ENCODE results near the gene TNPO1. TPM values are rescaled to one million over a fixed set of nuclear protein-coding genes. Genes with fewer than 3 reads are reported as not detected.

The TNPO1 gene
- total RNA-seq, 2 donors from 2014 or later, result 107 to 113 TPM

DNA sequence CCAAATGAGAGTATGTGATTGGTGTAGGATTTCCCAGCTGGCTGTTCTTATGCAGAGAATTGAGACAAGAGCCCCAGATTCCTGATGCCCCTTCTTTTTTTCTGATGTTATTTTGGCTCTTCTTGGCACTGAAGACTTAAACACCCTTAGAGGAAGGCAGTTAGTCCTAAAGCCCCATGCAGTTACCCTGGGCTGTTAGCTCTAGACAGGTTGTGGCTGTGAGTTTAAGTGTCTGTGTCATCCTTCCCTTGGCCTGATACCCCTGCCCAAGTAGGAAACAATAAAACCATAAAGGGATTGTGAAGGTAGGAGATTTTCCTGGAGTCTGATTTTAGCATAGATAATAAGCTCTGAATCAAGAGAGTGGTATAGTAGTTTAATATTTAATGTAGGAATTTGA, 13.2 kb downstream of the TNPO1 start:
- H3K4me3 ChIP-seq, result no peak overlapping the region
- intact Hi-C loops (cut with DNase I), result no loop called here
- no peak for DNase-seq (ENCODE audit: low spot score)
- TF ChIP-seq, protein P1, sequence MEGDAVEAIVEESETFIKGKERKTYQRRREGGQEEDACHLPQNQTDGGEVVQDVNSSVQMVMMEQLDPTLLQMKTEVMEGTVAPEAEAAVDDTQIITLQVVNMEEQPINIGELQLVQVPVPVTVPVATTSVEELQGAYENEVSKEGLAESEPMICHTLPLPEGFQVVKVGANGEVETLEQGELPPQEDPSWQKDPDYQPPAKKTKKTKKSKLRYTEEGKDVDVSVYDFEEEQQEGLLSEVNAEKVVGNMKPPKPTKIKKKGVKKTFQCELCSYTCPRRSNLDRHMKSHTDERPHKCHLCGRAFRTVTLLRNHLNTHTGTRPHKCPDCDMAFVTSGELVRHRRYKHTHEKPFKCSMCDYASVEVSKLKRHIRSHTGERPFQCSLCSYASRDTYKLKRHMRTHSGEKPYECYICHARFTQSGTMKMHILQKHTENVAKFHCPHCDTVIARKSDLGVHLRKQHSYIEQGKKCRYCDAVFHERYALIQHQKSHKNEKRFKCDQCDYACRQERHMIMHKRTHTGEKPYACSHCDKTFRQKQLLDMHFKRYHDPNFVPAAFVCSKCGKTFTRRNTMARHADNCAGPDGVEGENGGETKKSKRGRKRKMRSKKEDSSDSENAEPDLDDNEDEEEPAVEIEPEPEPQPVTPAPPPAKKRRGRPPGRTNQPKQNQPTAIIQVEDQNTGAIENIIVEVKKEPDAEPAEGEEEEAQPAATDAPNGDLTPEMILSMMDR (IDR thresholded peaks at IDR 0.05), result no peak
- TF ChIP-seq POLR2AphosphoS5 (IDR thresholded peaks at IDR 0.05) (no peak), POLR2A (IDR thresholded peaks at IDR 0.05) (no peak)
- no peaks in the 10 kb centered on the region for H3K27me3 ChIP-seq (replicated peaks; ENCODE audit: insufficient read depth)
- H3K36me3 ChIP-seq, result no peaks in the 10 kb centered on the region
- H3K27ac ChIP-seq, result no peak overlapping the region
- no peaks in the 10 kb centered on the region for H3K4me1 ChIP-seq (replicated peaks)
- H3K9me3 ChIP-seq, result no peaks in the 10 kb centered on the region

DNA sequence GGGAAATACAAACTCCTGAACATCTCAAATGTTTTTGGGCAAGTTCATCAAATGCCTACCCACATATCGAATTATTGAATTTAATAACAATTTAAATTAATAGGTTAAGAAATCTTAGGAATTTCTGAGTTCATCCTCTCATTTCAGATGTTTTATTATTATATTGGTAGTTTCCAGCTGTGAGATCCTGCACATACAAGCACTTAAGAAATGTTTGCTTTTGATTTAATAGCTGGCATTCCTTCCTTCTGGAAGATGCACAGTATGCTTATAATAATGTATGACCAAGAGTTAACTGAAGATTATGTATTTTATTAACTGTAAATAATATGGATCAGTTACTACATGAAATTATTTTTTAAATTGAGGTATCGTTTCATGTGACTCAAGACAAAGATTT, 13.9 kb downstream of the TNPO1 start:
- H3K27ac ChIP-seq, result no peak overlapping the region
- DNase-seq (ENCODE audit: low spot score), result no peak
- H3K36me3 ChIP-seq, result no peaks in the 10 kb centered on the region
- H3K27me3 ChIP-seq (replicated peaks; ENCODE audit: insufficient read depth), result no peaks in the 10 kb centered on the region
- intact Hi-C loops (cut with DNase I), result no loop called here
- H3K9me3 ChIP-seq, result no peaks in the 10 kb centered on the region
- WGBS, result 82% methylated on average over 2 of the region's 2 CpGs
- TF ChIP-seq POLR2A (IDR thresholded peaks at IDR 0.05), result no peak
- TF ChIP-seq, protein P1 (IDR thresholded peaks at IDR 0.05), result no peak
- TF ChIP-seq POLR2AphosphoS5 (IDR thresholded peaks at IDR 0.05), result no peak
- H3K4me1 ChIP-seq (replicated peaks), result no peaks in the 10 kb centered on the region
- H3K4me3 ChIP-seq, result no peak overlapping the region

DNA sequence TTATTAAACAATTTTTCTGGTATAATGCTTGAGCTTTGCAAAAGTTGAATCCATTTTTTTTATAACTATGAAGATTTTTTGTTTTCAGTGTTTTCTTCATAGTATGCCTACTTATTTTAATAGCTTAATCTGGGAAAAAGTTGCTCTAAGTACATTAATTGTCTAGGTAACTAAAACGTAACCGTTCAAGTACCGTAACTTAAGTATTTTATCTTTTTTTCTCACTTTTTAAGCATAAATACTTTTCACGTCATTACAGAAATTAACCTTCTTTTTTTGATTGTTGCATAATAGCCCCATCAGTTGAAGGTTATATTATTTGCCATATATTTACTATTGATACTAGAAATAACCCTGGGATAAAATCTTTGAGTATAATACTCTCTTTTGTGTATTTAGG, 15.2 kb downstream of the TNPO1 start:
- no peak for DNase-seq (ENCODE audit: low spot score)
- no peak overlapping the region for H3K4me3 ChIP-seq
- no peaks in the 10 kb centered on the region for H3K36me3 ChIP-seq
- no peak overlapping the region for H3K27ac ChIP-seq
- intact Hi-C loops (cut with DNase I), result no loop called here
- WGBS, result 96% methylated on average over 4 of the region's 4 CpGs
- TF ChIP-seq, protein P1 (IDR thresholded peaks at IDR 0.05), result no peak
- TF ChIP-seq POLR2AphosphoS5 (IDR thresholded peaks at IDR 0.05), result no peak
- no peak for TF ChIP-seq POLR2A (IDR thresholded peaks at IDR 0.05)
- H3K27me3 ChIP-seq (replicated peaks; ENCODE audit: insufficient read depth), result no peaks in the 10 kb centered on the region
- no peaks in the 10 kb centered on the region for H3K9me3 ChIP-seq
- no peaks in the 10 kb centered on the region for H3K4me1 ChIP-seq (replicated peaks)

DNA sequence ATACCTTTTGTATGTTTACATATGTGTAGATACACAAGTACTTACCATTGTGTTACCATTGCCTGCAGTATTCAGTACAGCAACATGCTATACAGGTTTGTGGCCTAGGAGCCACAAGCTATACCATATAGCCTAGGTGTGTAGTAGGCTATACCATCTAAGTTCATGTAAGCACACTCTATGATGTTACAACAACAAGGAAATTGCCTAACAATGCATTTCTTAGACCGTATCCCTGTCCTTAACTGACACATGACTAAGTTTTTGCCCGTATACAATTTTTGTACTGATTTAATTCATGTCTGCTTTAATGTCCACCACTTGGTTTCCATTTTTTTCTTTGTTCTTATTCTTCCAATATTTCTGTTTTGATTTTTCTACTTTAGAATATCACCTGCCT, 18.5 kb downstream of the TNPO1 start:
- DNase-seq (ENCODE audit: low spot score), result no peak
- intact Hi-C loops (cut with DNase I), result no loop called here
- no peaks in the 10 kb centered on the region for H3K9me3 ChIP-seq
- H3K27me3 ChIP-seq (replicated peaks; ENCODE audit: insufficient read depth), result no peaks in the 10 kb centered on the region
- H3K27ac ChIP-seq, result no peak overlapping the region
- TF ChIP-seq POLR2A (IDR thresholded peaks at IDR 0.05) (no peak), POLR2AphosphoS5 (IDR thresholded peaks at IDR 0.05) (no peak)
- TF ChIP-seq, protein P1 (IDR thresholded peaks at IDR 0.05), result no peak
- H3K36me3 ChIP-seq, result no peaks in the 10 kb centered on the region
- 83% methylated on average over 2 of the region's 2 CpGs for WGBS
- no peak overlapping the region for H3K4me3 ChIP-seq
- H3K4me1 ChIP-seq (replicated peaks), result no peaks in the 10 kb centered on the region

DNA sequence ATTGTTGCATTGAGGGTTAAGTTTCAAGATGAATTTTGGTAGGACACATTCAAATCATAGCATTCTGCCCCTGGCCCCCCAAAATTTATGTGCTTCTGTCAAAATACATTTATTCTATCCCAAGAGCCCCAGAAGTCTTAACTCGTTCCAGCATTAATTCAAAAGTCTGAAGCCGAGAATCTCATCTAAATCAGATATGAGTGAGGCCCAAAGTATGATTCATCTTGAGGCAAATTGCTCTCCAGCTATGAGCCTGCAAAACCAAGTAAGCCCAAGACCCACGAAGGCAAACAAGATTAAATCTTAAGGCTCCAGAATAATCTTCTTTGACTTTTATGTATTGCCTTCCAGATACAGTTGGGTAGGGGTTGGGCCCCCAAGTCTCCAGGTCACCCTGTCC, 19.2 kb downstream of the TNPO1 start:
- DNase-seq (ENCODE audit: low spot score), result no peak
- Histone ChIP-seq H3K36me3 (no peaks in the 10 kb centered on the region), H3K9me3 (no peaks in the 10 kb centered on the region), H3K4me1 (replicated peaks) (no peaks in the 10 kb centered on the region), H3K4me3 (no peak overlapping the region), H3K27ac (no peak overlapping the region), H3K27me3 (replicated peaks; ENCODE audit: insufficient read depth) (no peaks in the 10 kb centered on the region)
- intact Hi-C loops (cut with DNase I), result no loop called here
- 79% methylated on average over 3 of the region's 3 CpGs for WGBS
- TF ChIP-seq POLR2A (IDR thresholded peaks at IDR 0.05), result no peak
- TF ChIP-seq, protein P1 (IDR thresholded peaks at IDR 0.05), result no peak
- TF ChIP-seq POLR2AphosphoS5 (IDR thresholded peaks at IDR 0.05), result no peak
